Tibial nerve (tissue), 4 donors: ENCODE data around the gene DDX51.

Source experiments
- CTCF ChIP-seq, 5 experiments: fragments of 200-600 bp in 3 of 5; fragments of 450-650 bp in 2 of 5; sonication (generic) in 3 of 5; IDR thresholded peaks; one replicate each; pipeline ENCODE4 v1.5.1; 2016 to 2019; ENCODE audit warnings: antibody characterized with exemption in 5 of 5, mild to moderate bottlenecking in 3 of 5, moderate library complexity in 2 of 5
- EP300 ChIP-seq, 2 donors: sonication (generic); formaldehyde crosslinking; IDR thresholded peaks; one replicate each; pipeline ENCODE4 v1.6.1; 2017; ENCODE audit warnings: antibody characterized with exemption in 2 of 2, mild to moderate bottlenecking in 1 of 2
- POLR2A ChIP-seq, 2 donors: fragments of 450-650 bp; IDR thresholded peaks; one replicate each; pipeline ENCODE4 v1.6.1; 2017; ENCODE audit warnings: antibody characterized with exemption in 2 of 2, mild to moderate bottlenecking in 2 of 2, moderate library complexity in 2 of 2

- TF ChIP-seq CTCF (IDR thresholded peaks at IDR 0.05) (no peak), POLR2A (IDR thresholded peaks at IDR 0.05) (no peak), EP300 (IDR thresholded peaks at IDR 0.05) (no peak)
These were observed 54.7 kb downstream of the DDX51 start for GRCh38 chr12:132089407-132089910.
